HG03432 (cell line): ENCODE measurements around the gene LAMC3.
"Not testable (repeated sequence)": the region's sequence is repeated elsewhere in the genome, so short reads cannot be mapped to it uniquely, and the experiment has no call there.

ENCODE experiments used
- ATAC-seq: cut with Tn5 transposase; IDR thresholded peaks from one replicate; pipeline ENCODE4 v1.9.1; 2021; ENCODE audit warnings: mild to moderate bottlenecking, moderate library complexity; ENCODE audit not compliant: unreplicated experiment

LAMC3 gene

DNA sequence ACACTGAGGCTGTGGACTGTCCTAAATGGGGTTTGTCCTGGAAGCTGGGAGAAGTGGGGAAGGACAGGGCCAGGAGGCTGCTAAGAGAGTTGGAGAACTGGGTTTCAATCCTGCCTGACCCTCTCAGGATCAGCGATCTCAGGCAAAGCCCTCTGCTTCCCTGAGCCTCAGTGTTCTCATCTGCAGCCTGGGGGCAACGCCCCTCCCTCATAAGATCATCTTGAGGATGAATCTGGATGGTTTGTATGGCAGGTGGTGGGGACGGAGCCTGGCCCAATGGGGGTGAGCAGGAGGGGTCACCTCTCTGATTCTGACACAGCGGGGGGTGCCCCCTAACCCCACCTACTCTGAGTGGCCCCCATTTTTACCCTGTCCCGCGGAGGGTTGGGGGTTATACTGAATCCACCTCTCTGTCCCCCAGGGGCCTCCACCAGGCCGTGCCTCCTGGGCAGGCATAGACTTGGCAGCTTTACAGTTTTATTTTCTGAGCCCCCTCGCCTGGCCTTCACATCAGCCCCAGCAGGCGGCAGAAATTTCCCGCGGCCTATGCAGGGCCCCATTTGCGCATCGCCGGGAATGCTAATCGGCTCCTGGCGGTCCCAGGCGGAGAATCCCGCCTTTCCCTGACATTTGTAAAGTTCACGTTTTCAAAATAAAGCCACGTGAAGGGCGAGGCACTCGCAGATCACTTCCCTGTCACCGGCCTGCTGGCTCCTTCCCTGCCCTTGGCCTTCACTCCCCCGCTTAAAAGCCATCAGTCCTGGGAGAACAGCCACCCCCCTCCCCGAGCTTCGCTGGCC lies 17.8 kb upstream of the LAMC3 start:
- ATAC-seq: no peak

DNA sequence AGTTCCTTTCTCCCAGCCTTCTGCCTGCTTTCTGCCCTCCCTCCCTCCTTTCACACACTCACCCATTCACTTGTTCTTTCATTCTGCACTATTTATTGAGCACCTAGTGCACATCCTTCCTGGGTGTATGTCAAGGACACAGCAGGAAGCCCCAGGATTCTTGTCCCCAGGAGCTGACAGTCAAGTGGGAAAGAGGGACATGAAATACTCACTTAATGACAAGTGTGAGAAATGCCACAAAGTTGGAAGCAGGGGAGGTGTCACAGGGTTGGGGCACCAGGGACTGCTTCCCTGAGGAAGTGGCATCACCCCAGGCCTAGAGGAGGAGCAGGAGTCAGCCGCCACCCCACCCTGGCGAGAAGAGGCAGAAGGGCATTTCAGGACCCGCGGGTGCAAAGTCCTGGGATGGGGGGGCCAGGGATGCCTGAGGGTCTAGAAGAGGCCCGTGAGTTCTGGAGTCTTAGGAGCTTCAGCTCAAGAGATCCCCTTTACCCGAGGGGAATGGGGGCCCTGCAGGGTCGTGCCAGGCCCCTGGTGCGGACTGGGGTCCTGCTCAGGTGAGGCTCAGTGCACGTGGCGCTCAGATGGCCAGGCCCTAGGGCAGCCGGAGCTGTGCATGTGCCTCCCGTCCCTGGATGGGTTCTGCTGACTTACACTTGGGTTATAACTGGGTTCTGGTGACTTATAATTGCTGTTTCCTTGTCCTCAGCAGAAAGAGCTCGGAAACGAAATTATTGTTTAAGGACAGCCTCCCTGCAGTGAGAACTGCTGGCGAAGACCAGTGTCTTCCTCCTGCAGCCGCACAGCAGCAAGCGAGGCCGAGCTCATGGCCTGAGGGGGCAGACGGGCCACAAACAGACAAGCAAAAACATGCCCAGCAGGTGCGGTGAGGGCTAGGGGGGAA lies 16.9 kb upstream of the LAMC3 start:
- ATAC-seq: no peak

DNA sequence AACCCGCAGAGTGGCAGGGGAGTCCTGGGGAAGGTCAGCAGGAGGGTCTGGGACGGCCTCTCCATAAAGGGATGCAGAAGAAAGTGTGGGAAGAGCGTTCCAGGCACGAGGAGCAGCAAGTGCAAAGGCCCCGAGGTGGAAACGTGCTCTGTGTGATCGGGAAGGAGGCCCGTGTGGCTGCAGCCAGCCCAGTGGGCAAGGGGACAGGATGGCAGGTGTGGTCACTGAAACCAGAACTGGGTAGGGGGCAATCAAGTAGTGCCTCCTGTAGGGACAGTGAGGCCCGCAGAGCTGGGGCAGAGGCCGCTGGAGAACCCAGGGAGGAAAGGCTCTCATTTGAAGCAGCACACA lies 16.3 kb upstream of the LAMC3 start:
- ATAC-seq: no peak

DNA sequence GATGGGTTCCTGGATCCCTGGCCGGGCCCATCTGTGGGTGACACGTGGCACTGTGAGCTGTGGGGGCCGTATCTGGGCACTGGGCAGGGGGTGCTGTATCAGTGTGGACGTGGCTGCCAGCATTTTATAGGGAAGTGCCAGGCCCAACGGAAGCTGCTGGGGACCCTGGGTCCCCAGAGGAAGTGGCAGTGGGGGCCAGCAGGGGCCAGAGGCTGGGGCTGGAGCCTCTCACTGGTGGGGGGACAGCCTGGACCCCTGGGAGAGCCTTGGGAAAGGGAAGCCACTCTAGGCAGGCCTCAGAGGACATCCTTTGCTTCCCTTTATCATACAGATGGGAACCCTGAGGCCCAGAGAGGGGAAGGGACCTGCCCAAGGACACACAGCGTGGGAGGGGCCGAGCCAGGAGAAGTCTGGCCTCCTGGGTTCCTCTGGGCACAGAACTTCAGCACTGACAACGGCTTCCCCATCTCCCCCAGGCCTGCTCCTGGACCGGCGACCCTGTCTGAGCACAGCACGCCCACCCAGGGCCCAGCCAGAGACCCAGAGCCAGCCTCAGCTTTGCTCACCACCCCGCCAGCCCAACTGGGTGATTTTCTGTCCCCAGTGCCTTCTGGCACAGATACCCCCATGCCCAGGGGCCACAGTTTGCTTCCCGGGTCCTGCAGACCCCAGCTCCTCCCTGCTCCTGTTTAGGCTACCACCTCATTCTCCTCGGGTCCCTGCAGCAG lies 15.5 kb upstream of the LAMC3 start:
- no peak for ATAC-seq

DNA sequence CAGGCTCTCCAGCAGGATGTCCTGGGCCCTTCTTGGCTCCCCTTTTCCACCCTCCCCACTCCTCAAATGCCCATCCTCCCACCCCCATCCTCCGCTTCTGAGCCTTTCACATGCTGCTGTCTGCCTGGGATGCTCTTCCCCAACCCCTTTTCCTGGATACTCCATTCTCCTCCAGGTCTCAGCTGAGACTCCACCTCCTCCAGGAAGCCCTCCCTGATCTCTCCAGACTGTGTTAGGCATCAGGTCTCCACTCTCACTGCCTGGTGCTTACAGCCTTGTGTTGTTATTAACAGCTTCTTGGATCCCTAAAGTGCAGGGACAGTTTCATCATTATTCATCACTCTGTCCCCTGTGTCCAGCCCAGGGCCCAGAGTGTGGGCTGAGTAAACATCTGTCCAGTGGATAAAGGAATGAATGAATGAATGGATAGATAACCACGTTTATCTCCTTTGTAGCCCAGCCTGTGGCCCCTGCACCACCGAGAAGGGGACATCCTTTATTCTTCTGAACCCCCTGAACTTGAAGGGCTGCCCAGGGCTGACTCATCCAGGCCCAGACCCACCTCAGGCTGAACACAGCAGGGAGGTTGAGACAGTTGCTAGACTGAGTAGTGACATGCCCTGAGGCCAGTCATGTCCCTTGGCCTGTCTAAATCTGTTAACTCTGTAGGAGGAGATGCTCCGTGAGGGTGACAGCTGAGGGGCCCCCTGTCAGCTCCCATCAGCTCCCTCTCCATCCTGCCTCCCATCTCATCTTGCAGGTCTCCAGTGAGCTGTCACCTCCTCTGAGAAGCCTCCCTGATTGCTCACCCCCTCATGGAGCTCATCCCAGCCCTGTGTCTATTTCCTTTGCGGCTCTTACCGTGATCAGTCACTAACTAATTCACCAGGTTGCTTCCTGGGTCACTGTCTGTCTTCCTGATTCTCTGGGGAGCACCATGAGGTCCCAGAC lies 14.6 kb upstream of the LAMC3 start:
- no peak for ATAC-seq

DNA sequence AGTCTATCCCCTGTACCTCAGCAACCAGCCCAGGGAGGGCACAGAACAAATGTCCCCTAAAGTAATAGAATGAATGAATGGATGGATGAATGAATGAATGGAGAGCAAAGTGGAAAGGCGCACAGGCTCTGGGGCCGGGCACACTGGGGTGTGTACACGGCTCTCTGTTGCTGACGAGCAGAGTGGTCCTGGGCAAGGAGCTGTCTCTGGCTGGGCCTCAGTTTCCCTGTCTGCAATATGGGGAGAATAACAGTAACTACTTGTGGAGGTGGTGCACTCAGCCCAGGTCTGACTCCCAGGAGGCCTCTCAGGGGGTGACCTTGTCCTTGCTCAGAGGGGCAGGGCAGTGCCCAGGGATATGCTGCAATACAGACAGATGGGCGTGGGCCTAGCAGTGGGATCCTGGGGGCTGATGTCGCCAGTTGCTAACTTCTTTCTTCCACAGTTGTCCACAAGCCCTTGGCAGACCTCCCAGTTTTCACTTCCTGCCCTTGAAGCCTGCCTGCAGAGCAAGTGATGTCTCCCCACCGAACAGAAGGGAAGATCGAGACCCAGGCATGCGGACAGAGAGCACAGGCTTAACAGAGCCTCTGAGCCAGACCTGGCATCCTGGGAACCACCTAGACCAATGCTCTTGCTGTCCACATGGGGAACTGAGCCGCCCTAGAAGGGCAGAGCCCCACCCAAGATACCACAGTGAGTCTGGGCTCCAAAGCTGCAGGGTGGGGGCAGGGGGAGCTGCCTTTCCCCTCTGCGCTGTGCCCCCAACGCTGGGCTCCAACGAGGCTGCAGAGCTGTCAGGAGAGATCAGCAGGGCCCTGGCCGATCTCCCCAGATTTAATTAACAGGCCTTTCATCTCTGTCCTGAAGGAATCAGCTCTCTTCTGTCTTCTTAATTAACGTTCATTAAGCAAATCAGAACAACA lies 13.6 kb upstream of the LAMC3 start:
- ATAC-seq: no peak

DNA sequence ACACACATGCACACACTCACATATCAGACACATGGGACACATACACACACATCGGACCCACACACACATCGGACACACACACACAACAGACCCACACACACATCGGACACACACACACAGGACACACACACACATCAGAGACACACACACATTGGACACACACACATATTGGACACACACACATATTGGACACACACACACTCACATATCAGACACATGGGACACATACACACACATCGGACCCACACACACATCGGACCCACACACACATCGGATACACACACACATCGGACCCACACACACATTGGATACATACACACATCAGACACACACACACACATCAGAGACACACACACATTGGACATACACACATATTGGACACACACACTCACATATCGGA lies 12.8 kb upstream of the LAMC3 start:
- no peak for ATAC-seq

DNA sequence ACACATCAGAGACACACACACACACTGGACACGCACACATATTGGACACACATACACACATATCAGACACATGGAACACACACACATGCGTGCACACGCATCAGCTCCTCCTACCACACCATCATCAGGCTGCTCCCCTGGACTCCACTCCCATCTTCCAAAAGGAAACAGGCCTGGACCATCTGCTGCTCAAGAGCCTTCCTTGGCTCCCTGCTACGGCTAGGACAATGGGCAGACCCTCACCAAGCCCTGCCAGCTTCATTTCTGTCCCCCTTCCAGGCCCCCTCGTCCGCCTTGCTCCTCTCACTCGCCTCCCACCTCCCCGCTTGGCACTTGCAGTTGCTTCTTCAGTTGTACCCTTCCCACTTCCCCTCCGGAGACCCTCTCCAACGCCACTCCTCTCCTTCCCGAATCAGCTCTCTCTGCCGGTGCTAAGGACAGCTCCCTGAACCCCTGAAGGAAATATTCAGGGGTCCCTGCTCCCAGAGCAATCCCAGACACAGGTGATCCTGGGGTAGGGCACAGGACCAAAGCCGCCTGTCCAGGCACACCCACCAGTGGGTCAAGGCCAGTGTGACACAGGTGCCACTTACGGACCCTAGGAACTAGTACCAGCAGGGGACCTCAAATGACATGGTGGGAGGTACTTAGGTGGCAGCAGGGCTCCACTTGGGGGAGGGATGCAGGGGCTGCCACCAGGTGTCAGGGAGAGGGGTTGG lies 12.1 kb upstream of the LAMC3 start:
- no peak for ATAC-seq

DNA sequence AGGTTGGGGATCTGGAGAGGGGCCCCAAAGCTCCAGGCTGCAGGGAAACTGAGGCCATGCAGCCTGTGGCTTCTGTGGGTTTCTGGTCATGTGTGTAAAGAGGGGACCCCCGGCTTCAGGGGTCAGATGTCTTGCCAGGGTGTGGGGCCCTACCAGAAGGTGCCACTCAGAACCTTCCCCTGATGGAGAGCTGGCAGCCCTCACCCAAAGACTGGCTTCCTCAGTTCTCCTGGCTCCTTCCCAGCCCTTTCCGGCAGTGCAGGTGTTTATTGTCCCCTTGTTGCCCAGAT lies 11.6 kb upstream of the LAMC3 start:
- ATAC-seq: no peak

DNA sequence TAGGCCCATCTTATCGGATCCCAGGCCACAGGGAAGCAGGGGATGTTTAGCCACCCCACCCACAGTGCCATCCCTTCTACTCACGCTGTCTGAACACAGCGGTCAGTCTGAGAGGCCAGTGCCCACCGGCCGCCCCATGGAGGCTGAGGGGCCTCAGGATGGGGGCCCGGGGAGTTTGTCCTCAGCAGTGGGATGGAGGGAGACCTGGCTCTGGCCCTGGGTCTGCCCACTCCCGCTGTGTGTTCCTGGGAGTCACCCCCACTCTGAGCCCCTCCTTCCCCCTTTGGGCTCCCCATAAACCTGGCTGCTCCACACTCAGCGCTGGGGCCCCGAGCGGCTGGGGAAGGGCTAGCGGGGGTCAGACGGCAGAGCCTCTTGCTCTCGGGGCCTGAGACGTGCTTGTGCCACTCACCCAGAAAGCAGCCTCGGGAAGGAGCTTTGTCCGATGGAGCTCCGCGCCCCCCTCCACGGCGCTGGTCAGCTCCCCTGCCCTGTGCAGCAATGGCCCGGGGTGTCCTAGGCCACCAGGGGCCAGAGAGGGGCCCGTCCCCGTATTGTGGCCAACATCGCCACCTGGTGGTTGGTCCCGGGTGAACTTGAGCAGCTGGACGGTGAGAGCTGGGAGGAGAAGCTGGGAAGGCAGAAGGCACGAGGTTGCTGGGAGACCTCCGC lies 10.9 kb upstream of the LAMC3 start:
- ATAC-seq: no peak

DNA sequence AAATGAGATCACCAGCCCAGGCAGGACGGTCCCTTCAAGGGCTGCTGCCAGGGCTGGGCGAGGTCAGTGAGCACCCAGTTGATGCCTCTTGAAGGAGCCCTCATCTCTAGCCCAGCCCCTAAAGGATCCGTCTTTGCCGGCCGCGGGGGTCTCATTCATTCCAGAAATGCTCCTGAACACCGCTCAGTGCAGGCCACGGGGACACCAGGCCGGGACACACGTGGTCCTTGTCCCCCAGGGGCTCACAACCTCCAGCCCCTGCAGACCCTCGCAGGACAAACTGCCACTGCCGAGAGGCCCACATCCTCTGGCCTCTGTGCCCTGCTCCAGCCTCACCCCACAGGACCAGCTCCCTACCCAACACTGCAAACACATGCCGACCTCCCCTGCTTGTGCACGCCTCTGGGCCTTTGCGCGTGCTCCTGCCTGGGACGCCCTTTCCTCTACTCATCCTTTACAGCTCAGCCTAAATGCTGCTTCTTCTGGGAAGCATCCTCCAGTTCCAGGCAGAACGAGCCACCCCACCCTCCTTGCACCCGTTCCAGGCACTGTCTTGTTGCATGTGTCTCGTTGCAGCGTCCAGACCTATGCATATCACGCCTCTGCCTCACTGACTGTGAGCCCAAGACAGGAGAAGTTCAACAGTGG lies 10.3 kb upstream of the LAMC3 start:
- no peak for ATAC-seq

DNA sequence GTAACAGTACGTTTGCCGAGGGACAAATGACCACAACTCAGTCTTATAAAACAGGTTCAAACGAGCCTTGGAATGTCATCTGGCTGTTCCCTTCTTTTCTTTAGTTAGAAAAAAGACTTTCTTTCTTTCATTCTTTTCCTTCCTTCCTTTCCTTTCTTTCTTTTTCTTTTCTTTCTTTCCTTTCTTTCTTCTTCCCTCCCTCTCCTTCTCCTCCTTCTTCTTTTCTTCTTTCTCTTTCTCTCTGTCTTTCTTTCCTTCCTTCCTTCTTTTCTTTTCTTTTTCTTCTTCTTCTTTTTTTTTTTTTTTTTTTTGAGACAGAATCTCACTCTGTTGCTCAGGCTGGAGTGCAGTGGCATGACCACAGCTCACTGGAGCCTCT lies 9.7 kb upstream of the LAMC3 start:
- no peak for ATAC-seq

DNA sequence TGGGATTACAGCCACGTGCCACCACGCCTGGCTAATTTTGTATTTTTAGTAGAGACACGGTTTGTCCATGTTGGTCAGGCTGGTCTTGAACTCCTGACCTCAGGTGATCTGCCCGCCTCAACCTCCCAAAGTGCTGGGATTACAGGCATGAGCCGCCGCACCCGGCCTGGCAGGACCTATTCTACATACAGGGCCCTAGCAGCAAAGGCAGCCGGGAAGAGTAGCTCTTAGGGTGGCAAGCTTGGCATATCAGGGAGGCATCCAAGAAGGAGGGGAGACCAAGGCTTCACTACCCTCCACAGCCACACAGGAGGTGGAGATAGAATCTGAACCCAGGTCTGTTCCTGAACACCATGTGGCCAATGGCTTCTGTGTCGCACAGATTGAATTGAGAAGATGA lies 8.4 kb upstream of the LAMC3 start:
- not testable (repeated sequence) for ATAC-seq

DNA sequence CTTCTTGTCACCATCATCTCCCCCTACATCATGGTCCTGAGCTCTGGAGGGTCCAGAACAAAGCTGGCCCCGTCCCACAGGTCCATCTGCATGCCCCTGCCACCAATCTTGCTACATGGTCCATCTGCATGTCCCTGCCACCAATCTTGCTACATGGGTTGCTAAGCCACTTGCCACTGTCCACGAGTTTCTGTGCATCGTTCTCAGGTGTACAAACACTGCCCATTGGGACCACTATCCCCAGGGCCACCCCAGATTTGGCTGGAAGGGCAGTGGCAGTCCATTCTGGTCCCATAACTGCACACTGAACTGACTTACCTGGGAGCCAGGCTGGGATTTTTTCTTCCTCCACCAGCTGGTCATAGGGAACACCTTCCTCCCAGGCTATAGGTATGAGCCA lies 8.0 kb upstream of the LAMC3 start:
- ATAC-seq: no peak

DNA sequence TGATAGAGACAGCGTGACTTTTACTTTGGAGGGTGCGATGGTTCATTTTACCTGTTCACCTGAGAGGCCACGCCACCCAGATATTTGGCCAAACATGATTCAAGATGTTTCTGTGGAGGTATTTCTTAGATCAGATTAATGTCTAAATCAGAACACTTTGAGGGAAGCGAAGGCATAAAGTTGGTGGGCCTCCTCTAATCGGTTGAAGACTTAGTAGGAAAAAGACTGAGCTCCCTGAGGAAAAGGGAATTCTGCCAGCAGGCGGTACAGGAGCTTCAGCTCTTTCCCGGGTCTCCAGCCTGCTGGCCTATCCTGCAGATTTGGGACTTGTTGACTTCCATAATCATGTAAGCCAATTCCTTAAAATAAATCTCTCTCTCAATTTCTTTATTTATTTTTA lies 7.0 kb upstream of the LAMC3 start:
- ATAC-seq: no peak

DNA sequence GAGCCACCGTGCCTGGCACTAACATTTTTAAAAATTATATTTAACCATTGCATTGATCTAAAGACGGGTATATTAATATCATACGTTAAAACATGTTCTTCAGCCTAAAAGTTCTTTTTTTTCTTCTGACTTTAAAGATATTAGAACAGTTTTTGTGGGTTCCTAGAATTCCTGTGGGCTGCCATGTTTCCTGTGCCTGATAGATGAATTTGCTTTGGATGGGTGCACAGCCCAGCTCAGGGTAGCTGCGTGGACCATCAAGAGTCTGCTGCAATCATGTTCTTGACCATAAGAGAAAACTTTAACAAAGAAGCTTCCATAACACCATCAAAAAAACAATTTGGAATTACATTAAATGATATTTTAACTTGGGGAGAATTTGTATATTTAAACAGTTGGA lies 2.4 kb upstream of the LAMC3 start:
- no peak for ATAC-seq

DNA sequence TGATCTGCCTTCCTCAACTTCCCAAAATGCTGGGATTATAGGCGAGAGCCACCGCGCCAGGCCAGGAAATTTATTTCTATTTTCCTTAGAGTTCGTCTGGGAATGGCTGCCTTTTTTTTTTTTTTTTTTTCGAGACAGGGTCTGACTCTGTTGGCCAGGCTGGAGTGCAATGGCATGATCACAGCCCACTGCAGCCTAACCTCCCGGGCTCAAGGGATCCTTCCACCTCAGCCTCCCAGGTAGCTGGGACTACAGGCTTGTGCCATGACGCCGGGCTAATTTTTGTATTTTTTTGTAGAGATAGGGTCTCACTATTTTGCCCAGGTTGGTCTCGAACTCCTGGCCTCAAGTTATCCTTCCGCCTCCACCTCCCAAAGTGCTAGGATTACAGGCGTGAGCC lies 888 bp upstream of the LAMC3 start:
- ATAC-seq: no peak

DNA sequence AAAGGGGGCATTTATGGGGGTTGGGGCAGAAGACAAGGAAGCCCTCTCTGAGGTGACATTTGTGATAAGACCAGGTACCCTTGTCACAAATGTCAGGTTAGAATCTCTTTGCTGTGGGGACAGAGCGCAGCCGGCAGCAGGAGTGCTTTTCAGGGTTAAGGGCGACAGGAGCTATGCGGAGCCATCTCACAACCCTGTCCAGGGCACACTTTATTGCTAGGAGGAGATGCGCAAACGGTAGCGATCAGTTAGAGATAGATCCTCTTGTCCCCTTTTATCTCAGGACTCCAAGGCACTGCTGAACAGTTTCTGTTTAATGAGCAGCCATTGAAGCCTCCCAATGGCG lies 438 bp upstream of the LAMC3 start:
- ATAC-seq: no peak
